IPS DF 4.7 (cell line): ENCODE measurements around the gene ZGPAT.

ENCODE experiments used
- DNase-seq: peaks from one replicate; pipeline ENCODE4 v3.0.0-alpha.2; 2013; ENCODE audit warnings: low spot score; ENCODE audit errors: extremely low read depth

ZGPAT gene

DNA sequence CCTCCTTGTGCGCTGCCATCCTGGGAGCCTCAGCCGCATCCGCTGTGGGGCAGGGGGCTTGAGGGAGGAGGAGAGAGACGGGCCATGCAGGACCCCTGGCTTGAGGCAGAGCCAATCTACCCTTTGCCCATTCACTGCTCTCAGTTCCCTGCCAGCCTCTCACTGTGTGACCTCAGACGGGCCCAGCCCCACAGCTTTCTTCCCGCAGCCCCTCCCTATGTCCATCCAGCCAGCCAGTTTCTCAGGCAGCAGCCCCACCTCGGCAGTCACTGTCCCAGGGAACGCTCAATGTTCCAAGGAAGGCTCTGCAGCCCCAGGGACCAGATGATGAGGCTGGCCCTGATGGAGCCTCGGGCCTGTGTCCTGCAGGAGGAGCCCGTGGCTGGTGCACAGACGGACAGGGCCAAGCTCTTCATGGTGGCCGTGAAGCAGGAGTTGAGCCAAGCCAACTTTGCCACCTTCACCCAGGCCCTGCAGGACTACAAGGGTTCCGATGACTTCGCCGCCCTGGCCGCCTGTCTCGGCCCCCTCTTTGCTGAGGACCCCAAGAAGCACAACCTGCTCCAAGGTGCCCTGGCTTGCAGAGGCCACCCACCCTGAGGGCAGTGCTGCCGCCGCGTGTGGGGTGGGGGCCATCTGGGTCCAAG is 15.3 kb upstream of the ZGPAT start:
- no peak for DNase-seq

DNA sequence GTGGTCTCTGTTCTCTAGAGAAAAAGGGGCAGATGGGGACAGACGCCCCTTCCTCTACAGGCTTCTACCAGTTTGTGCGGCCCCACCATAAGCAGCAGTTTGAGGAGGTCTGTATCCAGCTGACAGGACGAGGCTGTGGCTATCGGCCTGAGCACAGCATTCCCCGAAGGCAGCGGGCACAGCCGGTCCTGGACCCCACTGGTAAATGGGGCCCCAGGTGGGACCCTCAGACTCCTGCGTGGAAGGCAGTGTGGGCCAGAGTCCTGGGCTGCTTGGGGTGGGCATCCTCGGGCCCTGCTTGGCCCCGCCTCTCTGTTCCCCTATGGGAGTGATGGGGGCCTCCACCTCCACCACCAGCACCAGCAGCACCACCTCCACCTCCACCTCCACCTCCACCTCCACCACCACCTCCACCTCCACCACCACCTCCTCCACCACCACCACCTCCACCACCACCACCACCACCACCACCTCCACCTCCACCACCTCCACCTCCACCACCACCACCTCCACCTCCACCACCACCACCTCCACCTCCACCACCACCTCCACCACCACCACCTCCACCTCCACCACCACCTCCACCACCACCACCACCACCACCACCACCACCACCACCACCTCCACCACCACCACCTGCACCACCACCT is 14.6 kb upstream of the ZGPAT start:
- DNase-seq, result no peak

- DNase-seq, result no peak
These were observed 13.9 kb upstream of the ZGPAT start for GRCh38 chr20:63693733-63694583.

- no peak for DNase-seq
These were observed 13.0 kb upstream of the ZGPAT start for GRCh38 chr20:63694584-63695423.

- no peak for DNase-seq
These were observed 12.2 kb upstream of the ZGPAT start for GRCh38 chr20:63695424-63696305.

GRCh38 chr20:63696306-63696627 is 11.6 kb upstream of the ZGPAT start:
- no peak for DNase-seq

DNA sequence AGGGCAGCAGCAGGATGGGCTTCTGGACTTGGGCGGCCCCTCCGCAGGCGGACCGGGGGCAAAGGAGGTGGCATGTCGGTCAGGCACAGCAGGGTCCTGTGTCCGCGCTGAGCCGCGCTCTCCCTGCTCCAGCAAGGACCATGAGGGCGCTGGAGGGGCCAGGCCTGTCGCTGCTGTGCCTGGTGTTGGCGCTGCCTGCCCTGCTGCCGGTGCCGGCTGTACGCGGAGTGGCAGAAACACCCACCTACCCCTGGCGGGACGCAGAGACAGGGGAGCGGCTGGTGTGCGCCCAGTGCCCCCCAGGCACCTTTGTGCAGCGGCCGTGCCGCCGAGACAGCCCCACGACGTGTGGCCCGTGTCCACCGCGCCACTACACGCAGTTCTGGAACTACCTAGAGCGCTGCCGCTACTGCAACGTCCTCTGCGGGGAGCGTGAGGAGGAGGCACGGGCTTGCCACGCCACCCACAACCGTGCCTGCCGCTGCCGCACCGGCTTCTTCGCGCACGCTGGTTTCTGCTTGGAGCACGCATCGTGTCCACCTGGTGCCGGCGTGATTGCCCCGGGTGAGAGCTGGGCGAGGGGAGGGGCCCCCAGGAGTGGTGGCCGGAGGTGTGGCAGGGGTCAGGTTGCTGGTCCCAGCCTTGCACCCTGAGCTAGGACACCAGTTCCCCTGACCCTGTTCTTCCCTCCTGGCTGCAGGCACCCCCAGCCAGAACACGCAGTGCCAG is 11.0 kb upstream of the ZGPAT start, which contains the start of gene TNFRSF6B:
TNFRSF6B (plus strand) TSS at position 25 of the 729 bp plus-strand sequence; CDS start at position 141, 116 bp downstream.
- DNase-seq, result no peak

DNA sequence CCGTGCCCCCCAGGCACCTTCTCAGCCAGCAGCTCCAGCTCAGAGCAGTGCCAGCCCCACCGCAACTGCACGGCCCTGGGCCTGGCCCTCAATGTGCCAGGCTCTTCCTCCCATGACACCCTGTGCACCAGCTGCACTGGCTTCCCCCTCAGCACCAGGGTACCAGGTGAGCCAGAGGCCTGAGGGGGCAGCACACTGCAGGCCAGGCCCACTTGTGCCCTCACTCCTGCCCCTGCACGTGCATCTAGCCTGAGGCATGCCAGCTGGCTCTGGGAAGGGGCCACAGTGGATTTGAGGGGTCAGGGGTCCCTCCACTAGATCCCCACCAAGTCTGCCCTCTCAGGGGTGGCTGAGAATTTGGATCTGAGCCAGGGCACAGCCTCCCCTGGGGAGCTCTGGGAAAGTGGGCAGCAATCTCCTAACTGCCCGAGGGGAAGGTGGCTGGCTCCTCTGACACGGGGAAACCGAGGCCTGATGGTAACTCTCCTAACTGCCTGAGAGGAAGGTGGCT is 10.4 kb upstream of the ZGPAT start:
- no peak for DNase-seq

- no peak for DNase-seq
These were observed 9.8 kb upstream of the ZGPAT start for GRCh38 chr20:63697868-63698545.

- no peak for DNase-seq
These were observed 8.9 kb upstream of the ZGPAT start for GRCh38 chr20:63698739-63699465.

DNA sequence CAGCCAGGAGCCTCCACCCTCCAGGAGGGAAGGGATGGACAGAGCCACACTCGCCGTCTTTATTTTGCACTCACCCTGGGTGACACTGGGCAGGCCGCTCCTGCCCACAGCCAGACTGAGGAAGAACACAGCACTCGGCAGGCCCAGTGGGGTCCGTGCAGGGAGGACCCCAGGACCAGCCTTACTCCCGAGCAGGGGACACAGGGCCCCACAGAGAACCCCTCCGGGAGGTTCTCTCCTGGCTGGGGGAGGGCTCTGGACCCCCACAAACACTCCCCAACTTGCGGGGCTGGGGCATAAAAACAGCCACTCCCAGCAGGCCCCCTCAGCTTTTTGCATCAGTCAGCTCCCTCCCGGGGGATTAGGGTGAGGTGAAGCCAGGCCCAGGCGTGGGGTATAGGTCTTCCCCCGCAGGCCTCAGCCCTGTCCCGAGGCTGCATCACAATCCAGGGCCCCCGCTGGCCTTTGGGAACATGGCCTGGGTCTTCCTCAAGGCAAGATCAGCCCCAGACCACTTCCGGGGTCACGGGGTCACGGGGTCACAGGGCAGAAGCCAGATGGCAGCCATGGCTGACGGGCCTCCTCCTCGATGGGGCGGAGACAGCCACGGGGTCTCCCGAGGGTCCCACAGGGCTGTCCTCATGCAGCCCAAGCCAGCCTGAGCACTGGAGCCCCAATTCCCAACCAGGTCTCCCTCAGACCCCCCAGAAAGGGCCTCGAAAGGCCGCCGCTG is 8.2 kb upstream of the ZGPAT start:
- DNase-seq, result no peak

GRCh38 chr20:63700199-63701050 is 7.4 kb upstream of the ZGPAT start:
- no peak for DNase-seq

GRCh38 chr20:63701051-63701328 is 6.8 kb upstream of the ZGPAT start:
- no peak for DNase-seq

- DNase-seq, result no peak
These were observed 6.4 kb upstream of the ZGPAT start for GRCh38 chr20:63701329-63702035.

DNA sequence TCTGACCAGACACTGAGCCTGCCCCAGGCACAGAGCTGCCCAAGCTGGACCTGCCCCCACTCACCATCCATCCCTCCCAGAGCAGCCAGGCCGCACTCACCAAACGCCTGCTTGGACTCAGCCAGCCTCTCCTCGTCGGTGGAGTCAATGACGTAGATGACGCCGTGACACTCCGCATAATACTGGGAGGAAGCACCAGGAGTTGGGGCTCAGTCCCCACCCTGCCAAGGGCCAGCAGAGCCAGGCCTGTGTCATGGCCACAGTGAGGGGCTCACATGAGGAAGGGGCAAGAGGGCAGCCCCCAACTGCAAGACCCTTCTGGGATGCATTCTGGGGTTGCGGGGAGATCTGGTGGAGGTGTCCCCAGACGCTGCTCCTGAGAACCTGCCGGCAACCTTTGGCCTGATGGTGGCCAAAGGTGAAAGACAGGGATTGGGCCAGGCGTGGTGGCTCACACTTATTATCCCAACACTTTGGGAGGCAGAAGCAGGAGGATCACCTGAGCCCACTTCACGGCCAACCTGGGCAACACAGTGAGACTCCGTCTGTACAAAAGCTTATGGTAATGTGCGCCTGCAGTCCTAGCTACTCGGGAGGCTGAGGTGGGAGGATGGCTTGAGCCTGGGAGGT is 5.7 kb upstream of the ZGPAT start:
- DNase-seq, result no peak
